HG02973 (cell line): Measurements from ENCODE around the gene PLEKHA8.
A peak's percentile ranks its signal among the peaks of the same experiment; 100 is the strongest.
"Not testable (repeated sequence)": the region's sequence is repeated elsewhere in the genome, so short reads cannot be mapped to it uniquely, and the experiment has no call there.

Source experiments
- ATAC-seq: cut with Tn5 transposase; IDR thresholded peaks from one replicate; pipeline ENCODE4 v1.9.1; 2021; ENCODE audit warnings: moderate library complexity; ENCODE audit not compliant: unreplicated experiment

PLEKHA8 gene

DNA sequence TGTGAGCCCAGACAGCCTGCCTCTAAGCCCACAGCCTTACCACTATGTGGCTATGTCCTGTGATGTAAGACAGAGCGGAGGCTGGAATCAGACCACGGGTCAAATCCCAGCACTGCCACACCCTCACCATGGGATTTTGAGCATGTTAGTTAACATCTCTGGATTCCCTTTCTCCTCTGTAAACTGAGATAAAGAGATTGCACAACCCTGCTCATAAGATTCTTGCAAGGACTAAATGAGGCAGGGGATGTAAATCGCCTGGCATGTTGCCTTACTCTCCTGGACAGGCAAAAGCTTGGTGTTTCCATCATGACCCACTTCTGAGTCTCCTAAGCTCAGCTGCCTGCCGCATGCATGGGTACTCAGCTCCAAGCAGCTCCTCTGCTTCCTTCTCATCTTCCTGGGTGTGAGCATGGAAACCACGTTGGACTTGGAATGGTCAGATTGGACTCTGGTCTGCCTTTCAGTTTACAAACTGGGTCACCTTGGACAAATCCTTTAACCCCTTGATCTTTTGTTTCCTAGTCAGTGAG, 65.3 kb downstream of the PLEKHA8 start:
- ATAC-seq, result no peak

DNA sequence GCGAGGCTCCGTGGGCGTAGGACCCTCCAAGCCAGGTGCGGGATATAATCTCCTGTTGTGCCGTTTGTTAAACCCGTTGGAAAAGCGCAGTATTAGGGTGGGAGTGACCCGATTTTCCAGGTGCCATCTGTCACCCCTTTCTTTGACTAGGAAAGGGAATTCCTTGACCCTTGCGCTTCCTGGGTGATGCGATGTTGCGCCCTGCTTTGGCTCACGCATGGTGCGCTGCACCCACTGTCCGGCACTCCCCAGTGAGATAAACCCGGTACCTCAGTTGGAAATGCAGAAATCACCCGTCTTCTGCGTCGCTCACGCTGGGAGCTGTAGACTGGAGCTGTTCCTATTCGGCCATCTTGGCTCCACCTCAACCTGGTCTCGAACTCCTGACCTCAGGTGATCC, 70.4 kb downstream of the PLEKHA8 start:
- ATAC-seq, result not testable (repeated sequence)

DNA sequence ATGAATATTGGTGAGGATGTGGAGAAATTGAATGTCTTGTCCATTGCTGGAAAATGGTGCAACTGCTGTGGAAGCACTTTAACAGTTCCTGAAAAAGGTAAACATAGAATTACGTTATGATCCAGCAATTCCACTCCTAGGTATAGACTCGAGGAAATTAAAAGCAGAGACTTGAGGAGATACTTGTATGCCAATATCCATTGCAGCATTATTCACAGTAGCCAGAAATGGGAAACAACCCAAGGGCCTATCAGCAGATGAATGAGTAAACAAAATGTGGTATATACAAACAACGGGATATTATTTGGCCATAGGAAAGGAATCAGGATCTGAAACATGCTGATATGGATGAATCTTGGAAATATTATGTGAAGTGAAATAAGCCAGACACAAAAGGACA, 74.1 kb downstream of the PLEKHA8 start:
- no peak for ATAC-seq

DNA sequence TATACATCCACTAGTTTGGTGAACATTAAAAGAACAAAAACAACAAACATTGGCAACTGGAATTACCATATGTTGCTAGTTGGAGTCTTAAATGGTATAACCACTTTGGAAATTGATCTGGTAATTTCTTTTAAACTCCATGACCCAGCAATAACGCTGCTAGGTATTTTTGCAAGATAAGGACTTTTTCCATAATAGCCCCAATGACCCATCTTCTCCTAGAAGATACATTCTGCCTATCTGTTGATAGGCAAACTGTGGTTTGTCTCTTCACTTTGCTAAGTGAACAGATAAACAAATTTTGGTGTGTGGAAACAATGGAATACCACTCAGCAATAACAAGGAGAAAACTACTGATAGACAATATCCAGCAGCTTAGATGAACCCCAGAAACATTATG, 75.9 kb downstream of the PLEKHA8 start:
- no peak for ATAC-seq

DNA sequence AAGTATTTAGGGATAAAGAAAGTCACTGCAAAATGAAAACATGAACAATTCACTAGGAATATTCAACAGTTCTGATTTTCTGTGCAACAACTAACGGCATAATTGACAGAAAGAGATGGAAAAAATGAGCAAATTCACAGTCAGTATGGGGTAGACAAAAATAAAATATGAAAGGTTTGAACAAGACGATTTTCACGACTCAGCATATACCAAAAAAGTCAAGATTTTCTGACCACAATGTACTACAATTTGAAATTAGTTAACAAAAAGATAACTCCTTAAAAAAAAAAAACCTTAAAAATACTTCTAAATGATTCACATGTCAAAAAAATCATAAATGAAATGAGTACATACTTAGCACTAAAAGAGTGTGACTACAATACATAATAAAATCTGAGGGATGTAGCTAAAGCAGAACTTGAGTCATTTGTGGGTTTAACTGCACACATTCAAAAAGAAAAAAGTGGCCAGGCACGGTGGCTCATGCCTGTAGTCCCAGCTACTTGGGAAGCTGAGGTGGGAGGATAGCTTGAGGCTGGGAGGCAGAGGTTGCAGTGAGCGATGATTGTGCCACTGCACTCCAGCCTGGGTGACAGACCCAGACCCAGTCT, 84.0 kb downstream of the PLEKHA8 start:
- no peak for ATAC-seq

DNA sequence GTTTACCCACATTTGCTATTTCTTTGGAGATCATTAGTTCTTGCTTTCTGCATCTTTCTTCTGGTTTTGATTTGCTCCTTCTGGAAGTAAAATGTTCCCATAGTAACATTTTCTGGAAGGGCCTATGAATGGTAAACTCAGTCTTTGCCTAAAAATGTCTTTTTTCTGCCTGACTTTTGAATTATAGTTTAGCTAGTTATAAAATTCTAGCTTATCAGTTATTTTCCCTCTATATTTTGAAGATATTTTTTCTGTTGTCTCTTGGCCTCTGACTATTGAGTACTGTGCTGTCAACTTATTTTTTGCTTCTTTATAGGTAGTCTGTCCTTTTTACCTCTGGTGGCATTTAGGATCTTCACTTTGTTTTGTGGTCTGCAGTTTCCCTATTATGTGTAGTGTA, 84.9 kb downstream of the PLEKHA8 start:
- no peak for ATAC-seq

DNA sequence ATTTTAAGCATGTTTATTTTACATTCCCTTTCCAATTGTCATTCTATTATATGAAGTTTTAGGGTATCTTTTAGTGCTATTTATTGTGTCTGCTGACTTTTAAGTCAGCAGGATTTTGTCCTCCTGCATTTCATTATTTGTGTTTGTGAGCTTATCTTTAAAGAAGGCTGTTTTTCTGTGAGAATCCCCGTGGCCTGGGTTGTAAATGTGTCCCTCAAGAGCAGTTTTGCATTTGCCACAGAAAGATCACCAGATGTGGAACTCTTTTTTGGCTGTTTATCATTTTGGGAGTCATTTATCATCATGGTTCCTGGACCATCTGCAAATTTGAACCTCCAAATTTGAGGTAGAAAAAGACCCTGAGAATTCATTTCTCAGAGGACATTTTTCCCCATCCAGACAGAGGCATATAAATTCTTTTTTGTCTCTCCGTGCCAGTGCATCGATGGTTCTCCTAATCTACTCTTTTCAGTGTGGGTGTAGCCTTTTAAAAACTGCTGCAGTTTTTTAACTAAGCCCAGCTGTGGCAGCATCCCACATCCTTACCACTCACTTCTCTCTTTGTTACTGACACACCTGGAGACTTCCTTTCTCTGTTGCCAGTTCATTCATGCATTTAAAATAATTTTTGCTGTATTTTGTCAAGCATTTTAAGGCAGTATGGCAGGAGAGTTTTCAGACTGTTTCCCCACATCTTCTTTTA, 86.5 kb downstream of the PLEKHA8 start:
- ATAC-seq, result peak; percentile 54

DNA sequence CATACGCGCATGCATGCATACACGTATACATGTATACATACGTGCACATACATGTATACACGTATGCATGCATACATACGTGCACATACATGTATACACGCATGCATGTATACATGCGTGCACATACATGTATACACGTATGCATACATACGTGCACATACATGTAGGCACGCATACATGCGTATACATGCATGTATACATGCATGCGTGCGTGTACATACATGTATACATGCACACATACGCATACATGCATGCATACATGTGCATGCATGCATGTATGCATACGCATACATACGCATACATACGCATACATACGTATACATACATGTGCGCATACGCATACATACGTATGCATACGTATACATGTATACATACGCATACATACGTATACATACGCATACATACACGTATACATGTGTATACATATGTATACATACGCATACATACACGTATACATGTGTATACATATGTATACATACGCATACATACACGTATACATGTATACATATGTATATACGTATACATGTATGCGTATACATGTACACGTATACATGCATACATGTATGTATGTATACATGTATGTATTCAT, 87.6 kb downstream of the PLEKHA8 start:
- ATAC-seq, result no peak

DNA sequence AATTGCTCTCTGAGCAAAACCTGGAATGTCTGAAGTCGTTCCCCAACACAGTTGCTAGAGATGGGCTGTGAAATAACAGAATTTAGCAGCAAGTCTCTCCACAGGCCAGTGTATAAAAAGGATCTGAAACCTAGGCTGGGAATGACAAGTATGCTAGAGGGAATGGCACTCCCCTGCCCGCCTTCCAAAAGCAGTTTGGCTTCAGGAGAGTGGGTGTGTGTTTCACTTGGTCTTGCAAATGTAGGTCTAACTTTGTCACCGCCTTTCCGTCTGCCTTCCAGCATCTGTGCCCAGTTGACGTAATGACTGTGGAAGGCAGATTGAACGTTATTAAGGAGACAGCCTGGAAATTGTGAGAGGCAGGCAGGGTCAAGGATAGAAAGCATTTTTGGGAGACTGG, 88.6 kb downstream of the PLEKHA8 start:
- ATAC-seq, result no peak

DNA sequence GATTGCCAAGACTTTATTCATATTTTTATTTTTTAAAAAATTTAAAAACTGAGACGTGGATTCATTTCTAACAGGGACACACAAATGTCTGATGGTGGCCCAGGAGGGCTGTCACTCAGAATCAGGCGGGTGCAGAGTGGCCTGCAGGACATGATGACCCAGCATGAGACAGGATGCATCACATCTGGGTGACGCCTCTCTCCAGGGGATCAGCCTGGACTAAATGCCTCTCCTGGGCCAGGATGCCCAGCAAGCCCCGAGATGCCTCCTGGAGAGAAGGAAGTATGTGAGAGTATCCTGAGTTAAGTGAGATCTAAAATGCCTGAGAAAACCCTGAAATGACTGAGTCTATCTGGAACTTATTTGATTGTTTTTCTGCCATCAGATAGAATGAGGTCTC, 89.7 kb downstream of the PLEKHA8 start:
- no peak for ATAC-seq

DNA sequence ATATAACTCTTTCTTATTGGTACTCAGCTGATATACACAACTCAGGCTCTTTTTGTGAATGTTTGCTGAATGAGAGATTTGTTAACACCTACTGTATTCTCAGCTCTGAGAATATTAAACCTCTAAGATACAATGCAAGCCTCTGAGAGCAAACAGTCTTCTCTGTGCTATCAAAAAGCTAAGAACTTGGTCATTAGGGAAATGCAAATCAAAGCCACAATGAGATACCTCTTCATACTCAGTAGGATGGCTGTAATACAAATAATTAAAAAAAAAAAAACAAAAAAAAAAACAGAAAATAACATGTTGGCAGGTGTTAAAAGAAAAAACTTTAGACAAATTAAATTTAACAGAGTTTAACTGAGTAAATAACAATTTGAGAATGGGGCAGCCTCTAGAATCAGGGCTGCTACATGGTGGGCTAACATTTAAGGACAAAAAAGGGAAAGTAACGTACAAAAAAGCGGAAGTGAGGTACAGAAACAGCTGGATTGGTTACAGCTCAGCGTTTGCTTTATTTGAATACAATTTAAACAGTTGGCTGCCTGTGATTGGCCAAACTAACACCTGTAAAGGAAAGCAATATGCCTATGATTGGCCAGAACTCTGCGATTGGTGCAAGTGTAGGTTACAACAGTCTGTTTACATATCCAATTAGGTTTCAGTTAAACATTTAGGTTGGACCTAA, 91.8 kb downstream of the PLEKHA8 start:
- ATAC-seq, result no peak

DNA sequence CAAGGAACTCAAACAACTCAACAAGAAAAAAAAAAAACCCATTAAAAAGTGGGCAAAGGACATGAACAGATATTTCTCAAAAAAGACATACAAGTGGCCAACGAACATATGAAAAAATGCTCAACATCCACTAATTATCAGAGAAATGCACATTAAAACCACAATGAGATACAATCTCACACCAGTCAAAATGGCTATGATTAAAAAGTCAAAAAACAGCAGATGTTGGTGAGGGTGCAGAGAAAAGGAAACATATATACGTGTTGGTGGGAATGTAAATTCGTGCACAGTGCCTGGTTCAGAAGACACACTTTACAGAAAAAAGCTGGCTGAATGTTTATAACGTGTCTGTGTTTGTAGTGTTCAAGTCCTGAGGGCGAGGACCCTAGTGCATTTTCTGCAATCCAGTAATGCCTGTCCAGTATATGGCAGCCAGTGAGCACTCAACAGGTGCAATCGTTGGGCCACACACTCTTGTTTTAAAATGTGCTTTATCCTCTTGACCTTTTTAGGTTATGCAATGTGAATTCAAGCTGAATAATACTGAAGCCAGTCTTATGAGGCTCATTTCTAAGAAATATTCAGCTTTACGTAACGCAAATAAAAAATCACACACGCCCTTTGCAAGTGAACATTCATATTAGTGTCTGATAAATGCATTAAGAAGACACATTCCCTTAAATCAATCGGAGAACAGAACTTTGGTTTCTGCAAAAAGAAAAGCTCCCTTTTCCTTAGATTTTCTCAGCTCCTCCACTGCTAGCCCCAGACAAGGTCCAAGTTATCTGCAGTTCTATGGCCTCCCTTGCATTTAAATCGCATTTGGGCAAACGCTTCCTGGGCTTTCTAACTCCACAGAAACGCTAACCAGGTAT, 105.8 kb downstream of the PLEKHA8 start:
- no peak for ATAC-seq

DNA sequence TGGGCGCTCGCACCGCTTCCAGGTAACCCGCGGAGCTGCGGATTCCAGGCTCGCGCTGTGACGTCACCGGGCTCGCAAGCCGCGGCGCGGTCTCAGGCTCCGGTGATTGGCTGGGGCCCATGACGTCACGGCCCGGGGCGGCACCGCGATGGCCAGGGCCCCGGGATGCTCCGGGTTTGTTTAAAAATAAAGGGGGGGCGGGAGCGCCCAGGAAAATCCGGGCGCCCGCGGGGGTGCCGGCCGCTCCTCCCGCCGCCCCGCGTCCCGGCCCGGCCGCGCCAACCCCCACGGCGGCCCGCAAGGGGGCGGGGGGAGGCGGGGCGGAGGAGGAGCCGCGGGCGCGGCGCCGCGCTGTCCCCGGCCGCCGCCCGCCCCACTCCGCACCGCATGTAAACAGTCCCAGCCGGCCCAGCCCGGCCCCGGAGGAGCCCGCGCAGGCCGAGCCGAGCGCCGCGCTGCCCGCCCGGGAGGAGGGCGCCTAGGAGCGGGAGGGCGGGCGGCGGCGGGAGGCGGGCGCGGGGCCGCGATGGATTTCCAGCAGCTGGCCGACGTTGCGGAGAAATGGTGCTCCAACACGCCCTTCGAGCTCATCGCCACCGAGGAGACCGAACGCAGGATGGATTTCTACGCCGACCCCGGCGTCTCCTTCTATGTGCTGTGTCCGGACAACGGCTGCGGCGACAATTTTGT, 106.5 kb downstream of the PLEKHA8 start, which contains the start of gene MTURN:
TSS of gene MTURN (plus strand) at position 376 of the 690 bp plus-strand sequence. CDS start at position 527, 151 bp downstream.
- ATAC-seq, result peak; percentile 80

DNA sequence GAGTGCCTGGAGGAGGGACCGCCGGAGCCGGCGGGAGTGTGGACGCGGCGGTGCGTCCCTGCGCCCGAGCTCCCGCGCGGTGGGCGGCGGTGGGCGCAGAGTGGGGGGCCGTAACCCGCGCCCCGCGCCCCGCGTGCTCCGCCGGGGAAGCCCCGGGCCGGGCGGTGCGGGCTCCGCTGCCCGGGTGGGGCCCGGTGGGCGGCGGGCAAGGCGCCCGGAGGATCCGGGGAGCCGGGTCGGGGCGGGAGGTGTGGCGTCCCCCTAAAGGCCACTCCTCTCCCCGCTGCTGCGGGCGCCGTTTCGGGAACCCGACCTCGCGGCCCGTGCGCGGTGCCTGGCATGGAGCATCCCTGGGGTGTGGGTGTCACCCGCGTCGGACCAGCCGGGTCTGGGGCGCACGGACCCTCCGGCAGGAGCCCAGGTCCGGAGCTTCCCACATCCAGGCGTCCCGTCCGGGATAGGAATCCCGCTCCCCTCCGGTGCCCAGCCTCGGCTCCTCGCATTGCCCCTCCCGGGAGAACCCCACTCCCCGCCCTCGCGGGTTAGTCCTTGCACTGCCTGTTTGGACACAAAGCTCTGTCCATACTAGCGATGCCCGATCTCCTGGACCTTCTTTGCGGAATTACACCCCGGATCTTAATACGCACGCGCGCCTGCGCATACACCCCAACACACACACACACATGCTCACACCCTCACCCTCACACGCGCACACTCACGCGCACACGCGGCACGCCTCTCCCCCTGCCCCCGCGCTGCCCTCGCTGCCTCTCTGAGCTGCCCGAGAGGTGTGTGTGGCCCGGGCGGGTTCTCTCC, 107.3 kb downstream of the PLEKHA8 start:
- peak; percentile 21 for ATAC-seq

DNA sequence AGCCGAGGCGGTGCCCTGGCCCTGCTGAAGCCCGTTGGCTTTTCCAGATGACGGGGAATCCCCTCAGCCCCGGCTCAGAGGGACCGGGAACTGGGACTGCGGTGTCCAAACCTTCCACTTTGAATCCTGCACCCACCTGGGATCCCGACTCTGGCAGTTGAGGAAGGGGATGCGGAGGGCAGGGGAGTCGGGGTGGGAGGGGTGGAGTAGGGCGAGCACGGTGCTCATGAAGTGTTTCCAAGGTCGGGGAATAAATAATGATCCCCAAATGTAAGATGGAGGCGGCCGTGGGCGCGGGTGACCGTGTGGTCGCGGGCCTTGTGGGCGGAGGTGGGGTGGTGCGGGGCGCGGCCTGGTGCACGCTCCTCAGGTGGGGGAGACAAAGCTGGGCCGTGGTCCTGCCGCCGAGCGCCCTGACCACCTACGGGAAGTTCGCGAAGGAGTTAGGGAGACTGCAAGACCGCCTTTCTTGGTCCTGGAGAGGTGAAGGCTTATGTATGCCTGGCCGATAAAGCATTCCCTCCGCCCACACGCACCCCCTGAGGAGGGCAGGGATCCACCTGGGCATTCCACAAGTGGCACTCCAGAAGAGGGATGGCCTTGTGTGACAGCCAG, 108.0 kb downstream of the PLEKHA8 start:
- no peak for ATAC-seq

DNA sequence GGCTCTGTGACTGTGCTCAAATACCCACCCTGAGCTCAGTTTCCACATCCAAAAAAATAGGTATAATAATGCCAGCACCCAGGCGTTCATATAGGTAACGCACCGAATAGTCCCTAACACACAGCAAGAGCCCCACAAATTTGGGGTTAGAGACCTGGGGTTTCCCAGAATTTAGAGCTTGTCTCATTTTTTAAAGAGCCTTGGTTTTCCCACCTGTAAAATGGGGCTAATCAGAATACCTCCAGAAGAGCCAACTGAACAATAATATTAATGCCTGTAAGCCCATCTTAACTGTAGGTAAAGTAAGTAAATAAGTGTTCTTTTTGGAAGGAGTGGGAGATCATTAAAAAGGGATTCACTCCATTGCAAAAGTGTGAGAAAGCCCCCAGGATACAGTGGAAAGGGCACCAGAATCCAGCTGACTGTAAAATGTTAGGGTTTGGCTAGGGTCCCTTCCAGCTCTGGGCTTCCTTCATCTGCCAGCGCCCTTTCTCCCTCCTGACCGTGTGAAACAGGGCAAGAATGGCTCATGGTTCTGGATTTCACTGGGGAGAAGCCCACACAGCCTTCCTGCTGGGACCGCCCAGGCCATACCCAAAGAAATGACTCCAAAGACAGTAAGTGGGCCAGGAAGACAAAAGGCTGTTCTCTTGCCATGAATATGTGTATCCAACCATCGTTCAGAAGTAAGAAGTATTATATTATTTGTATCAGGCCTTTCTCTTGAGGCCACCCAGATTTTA, 108.7 kb downstream of the PLEKHA8 start:
- ATAC-seq, result no peak

DNA sequence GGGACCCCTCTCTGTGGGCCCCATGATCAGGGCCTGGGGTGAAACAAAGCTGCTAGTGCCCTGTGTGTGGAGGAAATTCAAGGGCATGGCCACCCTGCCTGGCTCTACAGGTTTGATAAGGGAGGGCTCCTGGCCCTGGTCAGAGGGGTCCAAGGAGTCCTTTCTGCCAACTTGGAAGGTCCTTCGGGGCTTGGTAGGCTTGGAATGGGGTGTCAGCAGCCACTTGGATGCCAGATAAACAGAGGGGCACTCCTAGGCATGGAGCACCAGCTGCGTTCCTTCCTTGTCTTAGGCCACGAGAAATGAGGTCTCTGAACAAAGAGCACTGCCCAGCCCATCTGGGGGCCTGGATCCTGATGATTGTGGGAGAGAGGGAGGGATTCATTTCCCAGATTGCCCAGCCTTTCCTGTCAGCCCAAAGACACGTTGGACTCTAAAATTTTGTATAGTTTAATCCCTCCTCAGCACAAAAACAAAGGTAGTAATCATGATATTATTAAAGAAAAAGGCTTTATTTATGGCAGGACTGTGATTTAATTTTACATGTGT, 111.7 kb downstream of the PLEKHA8 start:
- no peak for ATAC-seq

DNA sequence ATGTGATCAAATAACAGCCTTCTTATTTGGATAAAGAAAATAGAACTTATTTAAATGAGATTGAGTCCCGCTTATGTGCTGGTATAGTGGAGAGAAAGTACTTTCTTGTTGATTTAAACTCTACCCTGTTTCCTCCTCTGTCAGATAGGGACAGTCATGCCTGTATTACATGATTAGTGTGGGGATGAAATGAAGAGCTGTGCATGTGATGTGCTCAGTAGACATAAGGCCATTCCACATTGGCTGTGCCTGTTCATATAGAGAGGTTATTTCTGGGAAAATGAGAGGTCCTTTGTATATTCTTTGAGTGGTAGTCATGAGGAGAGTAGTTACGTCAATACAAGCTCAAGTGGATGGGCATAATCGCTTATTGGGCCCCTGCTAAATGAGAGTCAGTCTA, 112.2 kb downstream of the PLEKHA8 start:
- ATAC-seq, result no peak
